OCI-LY1 (cell line): Measurements from ENCODE around the gene NCAPG2.

ENCODE experiments used
- CTCF ChIP-seq: fragments of 200-600 bp; sonication (generic), shearing (Covaris generic); IDR thresholded peaks from 2 replicates; pipeline ENCODE4 v1.5.1; 2017; ENCODE audit warnings: mild to moderate bottlenecking, antibody characterized with exemption, low read length, moderate library complexity, mixed read lengths
- EZH2 ChIP-seq: fragments of 200-600 bp; sonication (generic), shearing (Covaris generic); IDR thresholded peaks from 2 replicates; pipeline ENCODE4 v1.8.0; 2017; ENCODE audit warnings: borderline replicate concordance, mixed run types, mild to moderate bottlenecking, antibody characterized with exemption, low read length, moderate library complexity, mixed read lengths

GRCh38 chr7:158589653-158590052, 115.0 kb downstream of the NCAPG2 start:
- TF ChIP-seq CTCF (no peak), EZH2 (no peak)
